Karpas-422 (cell line): ENCODE measurements around the gene ZC3HAV1. TPM values are rescaled to one million over a fixed set of nuclear protein-coding genes. Genes with fewer than 3 reads are reported as not detected.
"Not testable (repeated sequence)": the region's sequence is repeated elsewhere in the genome, so short reads cannot be mapped to it uniquely, and the experiment has no call there.

ENCODE experiments used
- DNase-seq: peaks from one replicate; pipeline ENCODE4 v3.0.0-alpha.2; 2015
- H2AFZ ChIP-seq: fragments of 200-600 bp; sonication (generic); 2 replicates; pipeline ENCODE4 v1.6.1; 2014; ENCODE audit warnings: antibody characterized with exemption, low read length, mixed read lengths
- H3K27ac ChIP-seq: fragments of 200-600 bp; sonication (generic); 2 replicates; pipeline ENCODE4 v1.5.1; 2014; ENCODE audit warnings: mild to moderate bottlenecking, low read length, moderate library complexity
- H3K27me3 ChIP-seq: fragments of 200-600 bp; sonication (generic); 2 replicates; pipeline ENCODE4 v1.6.1; 2014; ENCODE audit warnings: low read length, mixed read lengths
- H3K36me3 ChIP-seq: fragments of 200-600 bp; sonication (generic); 2 replicates; pipeline ENCODE4 v1.6.1; 2014; ENCODE audit warnings: low read length, mixed read lengths; ENCODE audit not compliant: insufficient read depth
- H3K4me1 ChIP-seq: fragments of 200-600 bp; sonication (generic); 2 replicates; pipeline ENCODE4 v1.6.1; 2014; ENCODE audit warnings: mild to moderate bottlenecking, low read length, mixed read lengths
- H3K4me2 ChIP-seq: fragments of 200-600 bp; sonication (generic); 2 replicates; pipeline ENCODE4 v1.6.1; 2014; ENCODE audit warnings: low read length, low read depth, mild to moderate bottlenecking; ENCODE audit not compliant: poor library complexity, severe bottlenecking
- H3K4me3 ChIP-seq: fragments of 200-600 bp; sonication (generic); 2 replicates; pipeline ENCODE4 v1.5.1; 2014; ENCODE audit warnings: mild to moderate bottlenecking, antibody characterized with exemption, low read length, mixed read lengths
- H3K79me2 ChIP-seq: fragments of 200-600 bp; sonication (generic); 2 replicates; pipeline ENCODE4 v1.6.1; 2014; ENCODE audit warnings: mild to moderate bottlenecking, low read length, mixed read lengths
- H3K9ac ChIP-seq: fragments of 200-600 bp; sonication (generic); 2 replicates; pipeline ENCODE4 v1.6.0; 2014; ENCODE audit warnings: low read length
- H3K9me2 ChIP-seq: fragments of 200-600 bp; sonication (generic), shearing (Covaris generic); replicated peaks from 2 replicates; pipeline ENCODE4 v1.6.0; 2014; ENCODE audit warnings: mild to moderate bottlenecking, low read length, moderate library complexity; ENCODE audit not compliant: insufficient read depth
- H3K9me3 ChIP-seq: fragments of 300-700, 200-600 bp; sonication (generic); 2 replicates; pipeline ENCODE4 v1.6.1; 2014; ENCODE audit warnings: low read length, mixed read lengths
- H4K20me1 ChIP-seq: fragments of 200-600 bp; sonication (generic); 2 replicates; pipeline ENCODE4 v1.6.1; 2014; ENCODE audit warnings: mild to moderate bottlenecking, antibody characterized with exemption, low read length, low read depth; ENCODE audit not compliant: insufficient read depth
- total RNA-seq: library from RNA; depleted of rRNA; stranded (reverse); fragments of >200 nt; shearing (Covaris generic); gene quantifications from 2 replicates; pipeline ENCODE4 v1.2.3, GENCODE V29; 2014; ENCODE audit warnings: low replicate concordance

ZC3HAV1 gene
- total RNA-seq, 1 experiment from 2014 or later: 49.2 TPM

- peaks cover 15% of the 10 kb centered on the region; the same call in 1 of the 2 replicates for H3K79me2 ChIP-seq
- no peak overlapping the region for H2AFZ ChIP-seq
- H3K36me3 ChIP-seq: peaks cover 43% of the 10 kb centered on the region; the same call in 1 of the 2 replicates
- no peak overlapping the region for H3K9ac ChIP-seq
- no peak overlapping the region for H3K27ac ChIP-seq
- no peak for DNase-seq
- H3K27me3 ChIP-seq: no peaks in the 10 kb centered on the region
- no peaks in the 10 kb centered on the region for H3K9me2 ChIP-seq
- H3K4me2 ChIP-seq: no peak overlapping the region
- H4K20me1 ChIP-seq: no peaks in the 10 kb centered on the region
- H3K4me3 ChIP-seq: no peak overlapping the region
- no peaks in the 10 kb centered on the region for H3K4me1 ChIP-seq
- H3K9me3 ChIP-seq: no peaks in the 10 kb centered on the region
Observed at GRCh38 chr7:139065323-139065722, 44.2 kb downstream of the ZC3HAV1 start.

GRCh38 chr7:139061416-139061815, 48.1 kb downstream of the ZC3HAV1 start:
- H4K20me1 ChIP-seq: no peaks in the 10 kb centered on the region
- no peak overlapping the region for H3K4me2 ChIP-seq
- no peak for DNase-seq
- no peak overlapping the region for H3K9ac ChIP-seq
- H3K9me3 ChIP-seq: no peaks in the 10 kb centered on the region
- no peak overlapping the region for H3K27ac ChIP-seq
- peaks cover 14% of the 10 kb centered on the region for H3K79me2 ChIP-seq
- H3K9me2 ChIP-seq: no peaks in the 10 kb centered on the region
- H3K4me3 ChIP-seq: no peak overlapping the region
- H3K4me1 ChIP-seq: no peaks in the 10 kb centered on the region
- H3K36me3 ChIP-seq: peaks cover 47% of the 10 kb centered on the region; the same call in 1 of the 2 replicates
- H2AFZ ChIP-seq: no peak overlapping the region
- H3K27me3 ChIP-seq: no peaks in the 10 kb centered on the region

GRCh38 chr7:139060695-139061237, 48.8 kb downstream of the ZC3HAV1 start:
- Histone ChIP-seq H3K27me3 (no peaks in the 10 kb centered on the region), H3K9ac (no peak overlapping the region), H3K36me3 (peaks cover 47% of the 10 kb centered on the region; the same call in 1 of the 2 replicates), H3K4me1 (no peaks in the 10 kb centered on the region), H3K4me3 (no peak overlapping the region), H3K9me3 (no peaks in the 10 kb centered on the region), H3K9me2 (no peaks in the 10 kb centered on the region), H3K27ac (no peak overlapping the region), H3K4me2 (no peak overlapping the region), H4K20me1 (no peaks in the 10 kb centered on the region), H3K79me2 (peaks cover 14% of the 10 kb centered on the region), H2AFZ (no peak overlapping the region)
- DNase-seq: no peak

GRCh38 chr7:139059905-139060304, 49.6 kb downstream of the ZC3HAV1 start:
- Histone ChIP-seq H3K4me1 (no peaks in the 10 kb centered on the region), H3K36me3 (peaks cover 55% of the 10 kb centered on the region; the same call in 1 of the 2 replicates), H3K9me2 (no peaks in the 10 kb centered on the region), H3K79me2 (peaks cover 14% of the 10 kb centered on the region), H3K4me3 (no peak overlapping the region), H4K20me1 (no peaks in the 10 kb centered on the region), H3K9me3 (no peaks in the 10 kb centered on the region), H3K27ac (no peak overlapping the region), H2AFZ (no peak overlapping the region), H3K27me3 (no peaks in the 10 kb centered on the region), H3K9ac (no peak overlapping the region), H3K4me2 (no peak overlapping the region)
- no peak for DNase-seq

GRCh38 chr7:139058943-139059342, 50.6 kb downstream of the ZC3HAV1 start:
- Histone ChIP-seq H4K20me1 (no peaks in the 10 kb centered on the region), H3K4me3 (no peak overlapping the region), H3K9me2 (no peaks in the 10 kb centered on the region), H3K36me3 (peaks cover 55% of the 10 kb centered on the region; the same call in 1 of the 2 replicates), H3K27me3 (no peaks in the 10 kb centered on the region), H3K4me2 (no peak overlapping the region), H3K79me2 (peaks cover 14% of the 10 kb centered on the region), H3K9ac (no peak overlapping the region), H2AFZ (no peak overlapping the region), H3K27ac (no peak overlapping the region), H3K9me3 (no peaks in the 10 kb centered on the region), H3K4me1 (no peaks in the 10 kb centered on the region)
- no peak for DNase-seq

- no peak for DNase-seq
- Histone ChIP-seq H3K27me3 (no peaks in the 10 kb centered on the region), H2AFZ (no peak overlapping the region), H3K27ac (no peak overlapping the region), H3K9me3 (no peaks in the 10 kb centered on the region), H3K79me2 (peaks cover 8% of the 10 kb centered on the region), H3K4me1 (no peaks in the 10 kb centered on the region), H3K9me2 (no peaks in the 10 kb centered on the region), H3K4me3 (no peak overlapping the region), H3K9ac (no peak overlapping the region), H4K20me1 (no peaks in the 10 kb centered on the region), H3K4me2 (no peak overlapping the region), H3K36me3 (peaks cover 58% of the 10 kb centered on the region; the same call in 1 of the 2 replicates)
Observed at GRCh38 chr7:139055674-139056073, 53.8 kb downstream of the ZC3HAV1 start.

- not testable (repeated sequence) for H3K9me2 ChIP-seq, H3K27me3 ChIP-seq, H4K20me1 ChIP-seq, DNase-seq, H2AFZ ChIP-seq, H3K4me3 ChIP-seq, H3K4me2 ChIP-seq, H3K4me1 ChIP-seq, H3K9me3 ChIP-seq, H3K79me2 ChIP-seq, H3K27ac ChIP-seq, H3K9ac ChIP-seq
- peaks cover 60% of the 10 kb centered on the region; the same call in 1 of the 2 replicates for H3K36me3 ChIP-seq
Observed at GRCh38 chr7:139054656-139055055, 54.9 kb downstream of the ZC3HAV1 start.

- no peak for DNase-seq
Observed at GRCh38 chr7:139054101-139054500, 55.4 kb downstream of the ZC3HAV1 start.

More at GRCh38 chr7:139054101-139054500, 55.4 kb downstream of the ZC3HAV1 start:
- H3K79me2 ChIP-seq: peaks cover 4% of the 10 kb centered on the region
- no peak overlapping the region for H3K4me3 ChIP-seq
- H4K20me1 ChIP-seq: no peaks in the 10 kb centered on the region
- H3K36me3 ChIP-seq: peaks cover 63% of the 10 kb centered on the region; the same call in 1 of the 2 replicates
- no peaks in the 10 kb centered on the region for H3K27me3 ChIP-seq
- H3K27ac ChIP-seq: no peak overlapping the region
- H3K9ac ChIP-seq: no peak overlapping the region
- H3K4me2 ChIP-seq: no peak overlapping the region
- H2AFZ ChIP-seq: no peak overlapping the region
- H3K9me3 ChIP-seq: no peaks in the 10 kb centered on the region
- no peaks in the 10 kb centered on the region for H3K4me1 ChIP-seq
- no peaks in the 10 kb centered on the region for H3K9me2 ChIP-seq
